Heart left ventricle (tissue), 16 donors: ENCODE measurements around the gene IMMP2L. TPM values are rescaled to one million over a fixed set of nuclear protein-coding genes. Genes with fewer than 3 reads are reported as not detected.

ENCODE experiments used
- ATAC-seq, 4 donors: fragments of 200-7000 bp; cut with Tn5 transposase; one replicate each; pipeline ENCODE4 v1.9.1; 2020 to 2022; ENCODE audit warnings: moderate library complexity in 4 of 4, mild to moderate bottlenecking in 3 of 4, moderate number of reproducible peaks in 1 of 4
- DNase-seq, 5 donors: peaks; one replicate each; pipeline ENCODE4 v3.0.0-alpha.2; 2020
- H3K27ac ChIP-seq, 12 donors: fragments of 200-600 bp; sonication (generic) in 4 of 12; one replicate each; pipeline versions ENCODE4 v1.5.0 to v1.8.0; 2016 to 2022; ENCODE audit warnings: mild to moderate bottlenecking in 2 of 12
- H3K27me3 ChIP-seq, 9 donors: fragments of 200-600 bp; sonication (generic) in 2 of 9; one replicate each; pipeline versions ENCODE4 v1.5.1 to v1.8.0; 2016 to 2022; ENCODE audit warnings: mild to moderate bottlenecking in 3 of 9
- H3K36me3 ChIP-seq, 9 donors: fragments of 200-600 bp; sonication (generic) in 2 of 9; one replicate each; pipeline versions ENCODE4 v1.5.0 to v1.8.0; 2018 to 2022; ENCODE audit warnings: mild to moderate bottlenecking in 2 of 9
- H3K4me1 ChIP-seq, 12 donors: fragments of 200-600 bp; sonication (generic) in 4 of 12; one replicate each; pipeline versions ENCODE4 v1.5.0 to v1.8.0; 2016 to 2022; ENCODE audit warnings: mild to moderate bottlenecking in 3 of 12
- H3K4me3 ChIP-seq, 12 donors: fragments of 200-600 bp; sonication (generic) in 4 of 12; one replicate each; pipeline versions ENCODE4 v1.5.0 to v1.8.0; 2017 to 2022; ENCODE audit warnings: mild to moderate bottlenecking in 9 of 12, moderate library complexity in 4 of 12
- H3K9me3 ChIP-seq, 12 donors: fragments of 200-600 bp; sonication (generic) in 4 of 12; one replicate each; pipeline versions ENCODE4 v1.5.0 to v1.8.0; 2016 to 2022; ENCODE audit warnings: mild to moderate bottlenecking in 1 of 12
- POLR2A ChIP-seq, 2 donors: fragments of 450-650 bp; IDR thresholded peaks; one replicate each; pipeline ENCODE4 v1.6.1; 2017; ENCODE audit warnings: antibody characterized with exemption in 2 of 2, mild to moderate bottlenecking in 2 of 2, moderate library complexity in 2 of 2
- whole genome bisulfite sequencing, 4 donors: extraction: QIAGEN DNeasy Blood & Tissue Kit in 2 of 4; methylation state at CpG; one replicate each; pipeline versions ENCODE4 v1.1.5 to v1.1.7; 2013 to 2018; 5-methylcytosine and 5-hydroxymethylcytosine counted together
- intact Hi-C, 10 donors: fragments of 100-400 bp; cut with DNase I; formaldehyde crosslinking; loops; one replicate each; pipeline versions ENCODE4 v1.11.1 to v1.14.2; 2022
- polyA plus RNA-seq, 2 donors: library from polyadenylated mRNA; stranded (reverse); fragments of 200-250 nt; gene quantifications; one replicate each; pipeline ENCODE4 v1.2.3, GENCODE V29; 2013
- total RNA-seq, 9 donors: library from RNA; depleted of rRNA in 2 of 9; stranded (reverse); fragments of >200 nt in 2 of 9; fragmentation: NEBNext Ultra II Directional in 3 of 9; extraction: Animal tissue kit (Norgen Biotek cat#: 25700) in 3 of 9; gene quantifications; one replicate each; pipeline versions ENCODE4 v1.1.0 to v1.2.4, GENCODE V29; 2016 to 2023
- TF ChIP-seq, protein P1 (sequence below), 12 donors: fragments of 200-600 bp; sonication (generic) in 4 of 12; IDR thresholded peaks; one replicate each; pipeline versions ENCODE4 v1.5.0 to v1.8.0; 2018 to 2022; ENCODE audit warnings: antibody characterized with exemption in 12 of 12, mild to moderate bottlenecking in 5 of 12
- donor health status: ischemic (EF 13 %, LVEDD 7.1; RV severe dilation, severe dysfunction).
- donor health status: healthy with polysubstance abuse.
- donor health status: DM: no; HTN: yes; CAD: no.
- donor health status: DM: no; HTN: no; CAD: no.
- donor health status: ischemic (EF 25% LVEDD 6.9; RV normal size, moderate dysfunction).
- donor health status: ischemic (EF 25% LVEDD 5.7; RV mildly dilated, moderate dysfunction).
- donor health status: healthy.
- donor health status: DM: yes; HTN: yes; CAD: no.
- donor health status: ischemic (EF 35%, LVEDD 5.7; RV mildly dilated, moderate dysfunction).
- donor health status: nonischemic (EF 11% LVEDD 7.7; RV severe dilation, severe dysfunction).
- donor health status: DM: yes; HTN: yes; CAD: no.
- donor health status: PGD.
- donor health status: ischemic (EF 29% LVEDD 5.4; RV normal size, mild dysfunction).
- donor health status: nonischemic (EF 23%, LVEDD 6.1; RV moderate dilation, normal function).

The IMMP2L gene
- total and polyA plus RNA-seq, 11 donors = 5.1 to 17.2 (median 15.9) TPM

DNA sequence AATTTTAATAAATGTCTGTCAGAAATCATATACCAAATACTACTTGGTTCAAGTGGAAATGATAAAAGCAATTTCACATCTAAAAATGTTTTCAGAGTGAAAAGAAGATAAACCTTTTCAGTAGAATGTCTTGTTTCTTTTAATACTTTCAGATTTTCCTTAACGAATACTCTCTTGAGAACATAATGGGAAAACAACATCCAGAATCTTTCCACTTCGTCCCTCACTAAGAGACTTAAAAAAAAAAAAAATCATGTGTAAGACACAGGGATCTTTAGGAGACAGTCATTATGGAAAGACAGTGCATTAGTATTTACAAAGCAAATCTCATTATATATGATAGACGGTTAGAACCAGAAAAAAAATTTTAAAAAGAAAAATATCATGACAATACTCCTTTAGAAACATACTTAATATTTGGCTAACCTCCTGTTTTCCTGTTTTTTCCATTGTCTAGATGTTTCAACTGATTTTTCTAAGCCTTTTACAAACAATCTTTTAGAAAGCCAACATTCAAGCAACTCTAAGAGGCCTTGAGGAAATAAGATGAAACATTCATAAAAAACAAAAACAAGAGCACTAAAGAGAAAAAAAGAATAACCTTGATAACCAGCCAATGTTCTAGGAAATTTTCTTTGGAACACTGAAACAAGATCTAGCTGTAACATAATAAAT, 811.2 kb downstream of the IMMP2L start:
- WGBS, 4 donors = 47 to 63% (median 55%) methylated on average over 3 of the region's 3 CpGs
- no peak for ATAC-seq
- no peak overlapping the region for H3K27ac ChIP-seq
- TF ChIP-seq POLR2A (IDR thresholded peaks at IDR 0.05) = no peak
- H3K27me3 ChIP-seq = no peaks in the 10 kb centered on the region
- peaks cover 0 to 29% (median 7%) of the 10 kb centered on the region in 12 donors for H3K9me3 ChIP-seq
- DNase-seq = no peak
- no peak overlapping the region for H3K4me3 ChIP-seq
- peaks cover 0 to 8% (median 0%) of the 10 kb centered on the region in 12 donors for H3K4me1 ChIP-seq
- no peaks in the 10 kb centered on the region for H3K36me3 ChIP-seq
- intact Hi-C loops = no loop called here

GRCh38 chr7:110733221-110733620, 829.1 kb downstream of the IMMP2L start:
- ATAC-seq = no peak
- Histone ChIP-seq H3K4me1 (no peaks in the 10 kb centered on the region), H3K4me3 (no peak overlapping the region), H3K9me3 (peaks cover 0 to 2% (median 0%) of the 10 kb centered on the region in 12 donors), H3K36me3 (no peaks in the 10 kb centered on the region), H3K27me3 (no peaks in the 10 kb centered on the region), H3K27ac (no peak overlapping the region)
- DNase-seq = no peak
- 63 to 88% (median 74%) methylated on average over 1 of the region's 1 CpG for WGBS, 4 donors
- no peak for TF ChIP-seq POLR2A (IDR thresholded peaks at IDR 0.05)
- TF ChIP-seq, protein P1, sequence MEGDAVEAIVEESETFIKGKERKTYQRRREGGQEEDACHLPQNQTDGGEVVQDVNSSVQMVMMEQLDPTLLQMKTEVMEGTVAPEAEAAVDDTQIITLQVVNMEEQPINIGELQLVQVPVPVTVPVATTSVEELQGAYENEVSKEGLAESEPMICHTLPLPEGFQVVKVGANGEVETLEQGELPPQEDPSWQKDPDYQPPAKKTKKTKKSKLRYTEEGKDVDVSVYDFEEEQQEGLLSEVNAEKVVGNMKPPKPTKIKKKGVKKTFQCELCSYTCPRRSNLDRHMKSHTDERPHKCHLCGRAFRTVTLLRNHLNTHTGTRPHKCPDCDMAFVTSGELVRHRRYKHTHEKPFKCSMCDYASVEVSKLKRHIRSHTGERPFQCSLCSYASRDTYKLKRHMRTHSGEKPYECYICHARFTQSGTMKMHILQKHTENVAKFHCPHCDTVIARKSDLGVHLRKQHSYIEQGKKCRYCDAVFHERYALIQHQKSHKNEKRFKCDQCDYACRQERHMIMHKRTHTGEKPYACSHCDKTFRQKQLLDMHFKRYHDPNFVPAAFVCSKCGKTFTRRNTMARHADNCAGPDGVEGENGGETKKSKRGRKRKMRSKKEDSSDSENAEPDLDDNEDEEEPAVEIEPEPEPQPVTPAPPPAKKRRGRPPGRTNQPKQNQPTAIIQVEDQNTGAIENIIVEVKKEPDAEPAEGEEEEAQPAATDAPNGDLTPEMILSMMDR (IDR thresholded peaks at IDR 0.05) = no peak
- intact Hi-C loops = no loop called here

- 67 to 72% (median 69%) methylated on average over 6 of the region's 6 CpGs for WGBS, 4 donors
- no peaks in the 10 kb centered on the region for H3K4me1 ChIP-seq
- DNase-seq = no peak
- ATAC-seq = no peak
- no peak overlapping the region for H3K4me3 ChIP-seq
- intact Hi-C loops = no loop called here
- H3K36me3 ChIP-seq = no peaks in the 10 kb centered on the region
- TF ChIP-seq, protein P1 (IDR thresholded peaks at IDR 0.05) = no peak
- no peak for TF ChIP-seq POLR2A (IDR thresholded peaks at IDR 0.05)
- H3K27ac ChIP-seq = no peak overlapping the region
- H3K9me3 ChIP-seq = no peaks in the 10 kb centered on the region
- no peaks in the 10 kb centered on the region for H3K27me3 ChIP-seq
Measured at GRCh38 chr7:110724811-110725210, 837.5 kb downstream of the IMMP2L start.

DNA sequence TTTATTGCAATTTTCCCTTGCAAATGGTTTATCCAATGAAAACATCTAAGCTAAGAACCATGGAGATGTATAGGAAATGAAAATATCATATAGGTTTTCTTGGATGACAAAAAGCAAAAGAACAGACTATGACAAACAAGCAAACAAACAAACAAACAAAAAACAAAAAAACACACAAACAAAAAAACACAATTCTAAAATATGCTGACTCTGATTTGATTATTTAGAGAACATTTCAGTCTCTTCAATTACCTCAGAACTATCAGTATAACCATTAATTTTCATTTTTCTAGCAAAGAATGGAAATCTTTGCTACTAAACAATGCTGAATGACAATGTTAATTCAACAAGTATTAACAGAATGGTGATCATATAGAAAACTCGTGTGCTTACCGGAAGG, 840.9 kb downstream of the IMMP2L start:
- intact Hi-C loops = no loop called here
- no peaks in the 10 kb centered on the region for H3K4me1 ChIP-seq
- H3K4me3 ChIP-seq = no peak overlapping the region
- no peaks in the 10 kb centered on the region for H3K27me3 ChIP-seq
- H3K9me3 ChIP-seq = no peaks in the 10 kb centered on the region
- ATAC-seq (no peak), DNase-seq (no peak)
- TF ChIP-seq, protein P1 (IDR thresholded peaks at IDR 0.05) = no peak
- no peak for TF ChIP-seq POLR2A (IDR thresholded peaks at IDR 0.05)
- 86 to 93% (median 91%) methylated on average over 2 of the region's 2 CpGs for WGBS, 4 donors
- no peak overlapping the region for H3K27ac ChIP-seq
- no peaks in the 10 kb centered on the region for H3K36me3 ChIP-seq

DNA sequence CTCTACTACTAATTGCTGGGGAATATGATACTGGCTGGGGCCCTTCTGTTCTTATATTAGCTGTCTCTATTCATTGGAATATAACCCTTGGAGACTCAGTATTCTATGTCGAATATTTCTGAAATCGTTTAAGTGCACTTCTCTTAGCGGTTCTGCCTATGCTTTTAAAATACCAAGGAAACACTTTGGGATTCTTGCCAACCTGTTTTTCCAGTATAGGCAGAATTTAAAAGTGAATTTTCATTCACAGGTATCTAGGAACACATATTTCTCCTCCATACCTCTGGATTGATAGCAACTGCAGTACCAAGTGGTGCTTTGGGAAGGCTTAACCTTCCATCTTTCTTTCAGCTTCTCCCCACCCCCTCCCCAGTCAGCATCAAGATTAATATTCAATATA, 841.7 kb downstream of the IMMP2L start:
- WGBS, 4 donors = 87 to 98% (median 94%) methylated on average over 3 of the region's 3 CpGs
- Histone ChIP-seq H3K27me3 (no peaks in the 10 kb centered on the region), H3K4me3 (no peak overlapping the region), H3K36me3 (no peaks in the 10 kb centered on the region), H3K9me3 (no peaks in the 10 kb centered on the region), H3K27ac (no peak overlapping the region), H3K4me1 (no peaks in the 10 kb centered on the region)
- TF ChIP-seq, protein P1 (IDR thresholded peaks at IDR 0.05) = no peak
- no peak for TF ChIP-seq POLR2A (IDR thresholded peaks at IDR 0.05)
- intact Hi-C loops = no loop called here
- DNase-seq (no peak), ATAC-seq (no peak)
